Femur (tissue), 1 donor: Measurements from ENCODE around the gene CYP3A5.
"Not testable (repeated sequence)": the region's sequence is repeated elsewhere in the genome, so short reads cannot be mapped to it uniquely, and the experiment has no call there.

ENCODE experiments used
- DNase-seq: peaks from one replicate; pipeline ENCODE4 v3.0.0-alpha.2; 2017

The CYP3A5 gene

DNA sequence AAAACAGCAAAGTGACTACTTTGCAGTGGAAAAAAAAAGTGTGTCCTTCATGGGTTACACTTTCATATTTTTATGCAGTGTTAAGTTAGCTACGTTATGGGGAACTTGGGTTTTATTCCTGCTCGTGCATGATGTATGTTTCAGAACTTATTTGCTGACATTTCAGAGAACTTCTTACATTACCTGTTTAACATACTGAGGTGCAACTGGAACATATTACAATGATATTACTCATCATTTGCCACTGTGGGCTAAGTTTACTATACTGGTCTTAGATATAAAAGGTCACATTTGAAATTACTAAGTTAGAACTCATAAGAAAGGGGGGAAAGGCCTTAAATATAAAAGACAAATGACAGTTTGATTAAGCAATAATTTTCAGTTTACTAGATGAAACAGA is 42.4 kb downstream of the CYP3A5 start:
- DNase-seq = not testable (repeated sequence)

DNA sequence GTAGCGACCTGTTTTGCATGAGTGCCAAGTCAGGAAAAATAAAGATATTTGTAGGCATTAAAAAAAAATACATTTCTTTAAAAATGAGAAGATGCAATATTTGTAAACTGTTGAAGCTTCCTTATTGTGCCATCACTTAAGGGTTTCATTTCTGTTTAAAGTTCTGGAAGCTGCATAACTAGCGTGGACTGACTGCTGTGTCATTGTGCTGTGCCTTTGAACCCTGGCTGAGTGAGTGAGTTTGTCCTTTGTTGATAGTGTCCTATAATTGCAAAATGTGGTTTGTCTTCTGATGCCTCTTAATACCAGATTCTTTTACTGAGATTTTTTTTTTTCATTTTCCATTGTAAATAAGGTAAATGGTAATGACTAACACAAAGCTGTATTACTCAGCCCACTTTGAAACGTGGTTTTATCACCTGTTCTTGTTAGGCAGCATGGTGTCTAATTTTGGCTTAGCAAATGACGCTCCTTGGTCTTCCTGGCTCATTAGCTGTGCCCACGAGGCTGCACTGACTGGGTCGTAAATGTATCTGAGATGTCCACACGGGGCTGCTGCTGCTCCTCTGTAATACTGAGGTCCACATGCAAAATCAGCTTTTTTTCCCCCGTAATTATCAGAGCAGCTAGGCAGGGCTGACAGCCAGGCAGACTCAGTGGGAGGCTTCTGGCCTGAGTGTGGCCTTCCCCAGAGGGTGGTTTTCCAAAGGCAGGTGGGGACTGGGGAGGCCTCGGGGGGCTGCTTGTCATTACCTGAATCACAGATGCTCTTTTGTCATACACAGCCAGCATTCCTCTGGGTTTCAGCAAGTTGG is 48.3 kb downstream of the CYP3A5 start:
- DNase-seq = peak; percentile 28

DNA sequence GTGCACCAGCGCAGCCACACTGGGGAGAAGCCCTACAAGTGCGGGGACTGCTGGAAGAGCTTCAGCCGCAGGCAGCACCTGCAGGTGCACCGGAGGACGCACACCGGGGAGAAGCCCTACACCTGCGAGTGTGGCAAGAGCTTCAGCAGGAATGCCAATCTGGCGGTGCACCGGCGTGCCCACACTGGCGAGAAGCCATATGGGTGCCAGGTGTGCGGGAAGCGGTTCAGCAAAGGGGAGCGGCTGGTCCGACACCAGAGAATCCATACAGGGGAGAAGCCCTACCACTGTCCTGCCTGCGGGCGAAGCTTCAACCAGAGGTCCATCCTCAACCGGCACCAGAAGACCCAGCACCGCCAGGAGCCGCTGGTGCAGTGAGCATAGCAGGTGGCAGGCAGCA is 50.2 kb downstream of the CYP3A5 start:
- no peak for DNase-seq

DNA sequence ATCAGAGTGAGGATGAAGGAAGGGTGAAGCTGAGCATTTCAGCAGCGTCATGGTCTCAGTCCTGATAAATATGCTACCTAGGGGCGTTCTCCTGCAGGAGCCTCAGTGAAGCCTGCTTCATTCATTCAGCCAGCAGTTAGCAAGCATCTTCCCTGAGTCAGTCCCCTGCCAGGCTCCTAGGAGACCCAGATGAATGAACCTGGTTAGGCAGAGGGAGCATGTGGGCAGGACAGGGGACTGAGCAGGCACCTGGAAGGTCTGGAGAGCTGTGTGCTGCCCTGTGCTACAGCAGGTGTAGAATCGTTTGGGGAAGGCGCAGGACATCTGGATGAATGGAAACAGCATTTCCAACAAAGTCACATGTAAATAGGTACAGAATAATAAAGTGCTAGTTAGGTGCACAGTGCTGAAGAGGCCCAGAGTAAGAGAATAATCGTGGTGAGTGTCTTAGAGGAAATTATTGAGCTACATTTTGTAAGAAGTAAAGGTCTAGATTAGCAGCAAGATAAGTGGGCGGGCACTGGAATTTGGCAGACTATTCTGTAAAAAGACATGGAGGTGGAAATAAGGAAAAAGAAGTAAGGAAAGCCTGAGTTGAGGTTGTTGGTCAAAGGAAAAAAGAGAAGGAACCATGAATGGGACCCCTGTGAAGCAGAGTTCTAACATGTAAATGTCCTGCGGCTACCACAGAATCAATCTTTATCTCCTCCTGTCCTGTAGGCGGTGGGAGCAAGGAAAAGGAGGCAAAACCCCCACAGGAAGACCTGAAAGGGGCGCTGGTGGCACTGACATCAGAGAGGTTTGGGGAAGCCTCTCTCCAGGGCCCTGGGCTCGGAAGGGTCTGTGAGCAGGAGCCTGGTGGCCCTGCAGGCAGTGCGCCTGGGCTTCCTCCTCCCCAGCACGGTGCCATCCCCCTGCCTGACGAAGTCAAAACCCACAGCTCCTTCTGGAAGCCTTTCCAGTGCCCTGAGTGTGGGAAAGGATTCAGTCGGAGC is 51.0 kb downstream of the CYP3A5 start:
- DNase-seq = no peak

DNA sequence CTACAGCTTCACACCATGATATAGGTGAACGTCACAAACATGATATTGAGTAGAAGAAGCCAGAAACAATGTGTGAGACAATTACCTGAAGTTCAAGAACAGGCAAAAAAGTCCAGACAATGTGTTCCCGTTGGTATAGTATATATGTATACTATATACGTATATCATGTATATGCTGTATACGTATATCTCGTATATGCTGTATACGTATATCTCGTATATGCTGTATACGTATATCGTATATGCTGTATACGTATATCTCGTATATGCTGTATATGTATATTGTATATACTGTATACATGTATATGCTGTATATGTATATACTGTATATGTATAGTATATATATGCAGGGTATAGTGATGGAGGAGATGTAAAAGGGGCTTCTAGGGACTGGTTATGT is 52.3 kb downstream of the CYP3A5 start:
- DNase-seq = no peak

DNA sequence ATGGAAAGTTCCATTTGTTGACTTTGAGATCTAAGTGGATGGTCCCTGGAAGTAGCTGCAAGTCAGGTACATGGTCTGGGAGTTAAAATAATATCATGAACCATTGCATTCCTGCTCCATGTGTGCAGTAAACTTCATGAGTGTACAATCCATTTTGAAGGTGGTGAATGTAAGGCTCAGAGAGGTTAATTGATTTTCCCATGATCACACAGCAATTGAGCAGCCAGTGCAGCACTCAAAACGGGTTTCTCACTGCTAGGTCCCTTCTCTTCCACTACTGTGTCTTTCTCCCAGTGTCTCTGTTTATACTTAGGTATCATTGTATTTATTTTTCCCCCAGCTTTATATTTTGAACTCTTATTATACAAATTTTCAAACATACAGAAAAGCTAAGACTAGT is 53.1 kb downstream of the CYP3A5 start:
- no peak for DNase-seq

DNA sequence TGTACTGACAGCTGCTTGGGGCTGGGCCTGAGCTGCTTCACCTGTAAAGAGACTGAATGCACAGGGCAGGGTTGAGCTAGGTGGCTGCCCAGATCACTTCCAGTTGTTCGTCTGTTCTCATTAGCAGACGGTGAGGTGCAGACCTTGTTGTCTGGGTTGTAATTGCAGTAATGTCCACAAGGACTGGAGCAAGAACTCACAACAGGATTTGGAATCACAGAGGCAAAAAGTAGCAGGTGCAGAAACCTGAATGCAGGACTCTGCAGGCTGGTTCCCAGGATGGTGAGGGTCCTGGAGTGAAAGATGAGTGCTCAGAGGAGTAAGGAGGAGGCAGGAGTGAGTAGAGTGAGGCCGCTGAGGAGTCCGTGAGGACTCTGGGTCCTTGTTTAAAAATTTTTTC is 53.8 kb downstream of the CYP3A5 start:
- no peak for DNase-seq

DNA sequence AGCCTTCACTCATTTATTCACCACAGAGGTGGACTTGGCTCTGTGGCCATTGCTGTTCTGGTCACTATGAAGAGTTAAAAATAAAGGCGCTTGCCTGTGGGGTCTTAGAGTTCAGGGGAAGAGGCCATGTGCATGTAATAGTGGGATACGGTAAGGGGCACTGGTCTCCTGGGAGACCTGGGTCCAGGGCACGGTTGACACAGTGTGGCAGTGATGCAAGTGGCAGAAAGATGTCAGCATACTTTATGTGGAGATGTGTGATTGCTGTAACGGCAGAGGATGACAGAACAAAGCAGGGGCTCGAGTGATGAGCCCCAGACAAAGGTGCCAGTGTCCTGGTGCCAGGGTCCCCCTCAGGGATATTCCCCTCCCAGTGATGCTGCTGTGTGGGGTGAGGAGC is 54.5 kb downstream of the CYP3A5 start:
- DNase-seq = no peak

DNA sequence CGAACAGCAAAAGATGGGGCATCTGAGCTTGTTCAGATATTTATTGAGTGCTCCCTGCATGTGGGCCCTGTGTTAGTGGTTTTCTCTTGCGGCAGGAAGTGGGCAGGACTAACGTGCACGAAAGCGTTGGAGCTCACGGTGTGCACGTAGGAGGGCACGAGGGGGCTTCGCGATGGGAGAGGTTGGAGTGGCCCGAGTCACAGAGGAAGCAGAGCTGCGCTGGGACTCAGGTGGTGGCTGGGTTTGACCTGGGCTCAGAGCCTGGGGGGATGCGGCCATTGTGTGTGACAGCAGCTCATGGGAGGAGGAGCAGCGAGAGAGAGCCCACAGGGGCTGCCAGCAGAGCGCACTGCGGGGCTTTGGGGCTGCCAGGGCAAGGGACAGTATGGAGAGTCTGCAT is 55.3 kb downstream of the CYP3A5 start:
- no peak for DNase-seq

DNA sequence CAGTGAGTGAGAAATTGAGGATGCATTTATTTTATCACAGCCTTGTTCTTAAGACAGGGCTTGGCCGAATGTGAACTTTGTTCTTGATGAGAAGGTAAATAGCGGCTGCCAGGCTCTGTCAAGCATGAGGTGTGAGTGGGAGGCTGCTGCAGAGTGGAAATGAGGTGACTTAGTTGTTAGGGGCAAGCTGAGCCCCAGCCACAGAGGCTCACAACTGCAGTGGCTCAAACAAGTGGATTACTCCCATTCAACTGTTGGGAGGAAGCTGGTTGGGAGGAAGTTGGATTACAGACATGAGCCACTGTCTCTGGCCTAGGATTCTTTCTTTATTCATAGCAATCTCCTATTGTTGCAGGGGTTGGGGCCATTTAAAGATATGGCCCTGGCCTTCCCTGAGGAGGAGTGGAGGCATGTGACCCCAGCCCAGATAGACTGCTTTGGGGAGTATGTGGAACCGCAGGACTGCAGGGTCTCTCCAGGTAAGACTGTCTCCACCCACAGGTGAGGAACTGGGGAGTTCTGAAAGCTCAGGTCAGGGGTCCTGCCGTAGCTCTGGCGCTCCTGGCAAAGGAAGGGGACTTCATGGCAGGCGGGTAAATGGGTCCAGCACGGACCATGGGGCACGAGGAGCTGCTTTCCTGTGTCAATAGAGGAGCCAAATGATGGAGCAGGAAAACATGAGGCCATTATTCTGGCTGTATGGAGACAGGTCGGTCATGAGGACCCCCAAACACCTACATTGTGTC is 55.9 kb downstream of the CYP3A5 start:
- no peak for DNase-seq

DNA sequence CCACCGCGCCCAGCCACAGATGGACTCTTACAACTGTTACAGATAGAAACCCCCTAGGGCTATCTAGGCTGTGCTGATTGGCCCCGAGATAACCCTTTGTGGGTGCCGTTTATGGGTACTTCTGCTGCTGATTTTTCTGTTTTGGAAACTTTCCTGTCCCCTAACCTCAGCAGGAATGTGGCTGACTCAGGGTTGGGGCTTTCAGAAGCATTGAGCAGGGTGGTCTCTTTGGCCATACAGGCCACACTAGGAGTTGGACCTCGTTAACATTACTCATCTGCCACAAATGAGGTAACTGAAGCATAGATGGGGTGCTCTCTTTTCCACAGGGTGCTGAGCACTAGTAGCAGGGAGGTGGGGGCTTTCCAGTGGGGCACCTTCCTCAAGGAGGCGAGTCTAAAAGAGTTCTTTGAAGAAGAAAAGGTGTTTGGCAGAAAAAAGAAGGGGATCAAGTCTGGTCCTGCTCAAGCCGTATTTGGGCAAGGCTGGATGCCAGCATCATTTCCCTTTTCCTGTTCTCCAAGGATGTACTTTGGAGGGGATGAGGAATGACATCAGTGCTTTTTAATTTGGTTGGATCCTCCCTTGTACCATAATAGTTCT is 56.6 kb downstream of the CYP3A5 start:
- no peak for DNase-seq

DNA sequence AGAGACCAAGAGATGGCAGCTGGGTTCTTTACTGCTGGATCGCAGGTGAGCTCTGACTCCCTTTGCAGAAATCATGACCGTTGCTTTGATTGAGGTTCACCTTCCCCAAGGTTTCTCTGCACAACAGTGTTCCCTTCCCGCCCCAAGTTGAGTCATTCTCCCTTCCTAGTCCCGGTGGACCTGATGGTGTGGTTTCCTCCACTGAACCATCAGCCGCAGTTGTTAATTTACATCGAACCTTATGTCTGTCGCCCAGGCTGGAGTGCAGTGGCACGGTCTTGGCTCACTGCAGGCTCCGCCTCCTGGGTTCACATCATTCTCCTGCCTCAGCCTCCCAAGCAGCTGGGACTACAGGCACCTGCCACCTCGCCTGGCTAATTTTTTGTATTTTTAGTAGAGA is 57.2 kb downstream of the CYP3A5 start:
- no peak for DNase-seq

DNA sequence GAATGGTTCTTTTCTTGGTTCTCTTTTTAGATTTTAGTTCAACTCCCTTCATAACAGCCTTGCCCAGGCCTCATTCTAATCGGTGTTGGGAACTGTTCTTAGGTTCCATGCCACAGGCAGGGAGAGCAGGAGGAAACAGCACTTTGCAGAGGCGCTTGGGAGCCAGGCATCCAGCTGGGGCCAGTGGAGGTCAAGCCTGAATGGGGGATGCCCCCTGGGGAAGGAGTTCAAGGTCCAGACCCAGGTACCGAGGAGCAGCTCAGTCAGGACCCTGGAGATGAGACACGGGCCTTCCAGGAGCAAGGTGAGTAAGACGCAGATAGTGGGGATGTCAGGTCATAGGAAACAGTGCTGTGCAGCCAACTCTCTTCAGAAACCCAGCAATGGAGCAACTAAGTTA is 58.5 kb downstream of the CYP3A5 start:
- DNase-seq = no peak

DNA sequence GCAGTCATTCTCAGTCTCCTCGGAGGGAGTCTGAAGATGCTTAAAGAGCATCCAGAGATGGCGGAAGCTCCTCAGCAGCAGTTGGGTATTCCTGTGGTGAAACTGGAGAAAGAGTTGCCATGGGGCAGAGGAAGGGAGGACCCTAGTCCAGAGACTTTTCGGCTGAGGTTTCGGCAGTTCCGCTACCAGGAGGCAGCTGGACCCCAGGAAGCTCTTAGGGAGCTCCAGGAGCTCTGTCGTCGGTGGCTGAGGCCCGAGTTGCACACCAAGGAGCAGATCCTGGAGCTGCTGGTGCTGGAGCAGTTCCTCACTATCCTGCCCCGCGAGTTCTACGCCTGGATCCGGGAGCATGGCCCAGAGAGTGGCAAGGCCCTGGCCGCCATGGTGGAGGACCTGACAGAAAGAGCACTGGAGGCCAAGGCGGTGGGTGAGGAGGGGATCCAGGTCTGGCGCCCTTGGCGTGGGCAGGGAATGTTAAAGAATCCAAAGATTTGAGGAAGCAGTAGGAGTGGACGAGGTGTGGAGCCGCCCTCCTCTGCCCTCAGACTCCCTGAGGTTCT is 60.1 kb downstream of the CYP3A5 start:
- DNase-seq = no peak

DNA sequence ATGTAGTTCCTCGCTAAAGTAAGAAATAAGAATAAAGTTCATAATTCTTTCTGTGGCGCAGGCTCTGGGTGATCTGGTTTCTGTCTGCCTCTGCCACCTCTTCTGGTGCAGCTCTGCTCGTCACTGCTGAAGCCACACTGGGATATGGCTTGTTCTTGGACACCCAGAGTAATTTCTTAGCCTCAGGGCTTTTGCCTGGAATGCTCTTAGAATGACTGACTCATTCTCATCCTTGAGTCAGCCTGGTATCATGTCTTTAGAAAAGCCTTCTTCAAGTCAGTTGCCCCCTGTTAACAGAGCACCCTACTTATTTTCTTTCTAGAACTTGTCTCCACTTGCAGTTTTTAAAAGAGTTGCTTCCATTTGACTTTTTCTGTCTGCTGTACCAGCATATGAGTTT is 61.1 kb downstream of the CYP3A5 start:
- DNase-seq = no peak

DNA sequence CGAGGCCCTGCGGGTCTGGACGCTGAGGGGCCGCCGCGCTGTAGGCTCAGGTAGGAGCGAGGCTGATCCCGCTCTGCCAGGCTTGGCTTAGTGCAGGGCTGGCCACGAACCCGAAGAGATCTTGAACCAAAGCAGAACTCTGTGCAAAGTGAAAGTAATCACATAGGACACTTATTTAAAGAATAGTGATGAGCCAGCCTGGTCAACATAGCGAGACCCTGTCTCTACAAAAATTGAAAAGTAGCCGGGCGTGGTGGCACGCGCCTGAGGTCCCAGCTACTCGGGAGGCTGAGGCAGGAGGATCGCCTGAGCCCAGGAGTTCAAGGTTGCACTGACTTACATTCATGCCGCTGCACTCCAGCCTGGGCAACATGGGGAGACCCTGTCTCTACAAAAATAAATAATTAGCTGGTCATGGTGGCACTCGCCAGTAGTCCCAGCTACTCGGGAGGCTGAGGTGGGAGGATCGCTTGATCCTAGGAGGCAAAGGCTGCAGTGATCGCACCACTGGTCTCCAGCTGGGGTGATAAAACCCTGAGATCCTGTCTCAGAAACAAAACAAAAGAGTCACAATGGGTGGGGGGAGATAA is 62.5 kb downstream of the CYP3A5 start:
- DNase-seq = no peak

DNA sequence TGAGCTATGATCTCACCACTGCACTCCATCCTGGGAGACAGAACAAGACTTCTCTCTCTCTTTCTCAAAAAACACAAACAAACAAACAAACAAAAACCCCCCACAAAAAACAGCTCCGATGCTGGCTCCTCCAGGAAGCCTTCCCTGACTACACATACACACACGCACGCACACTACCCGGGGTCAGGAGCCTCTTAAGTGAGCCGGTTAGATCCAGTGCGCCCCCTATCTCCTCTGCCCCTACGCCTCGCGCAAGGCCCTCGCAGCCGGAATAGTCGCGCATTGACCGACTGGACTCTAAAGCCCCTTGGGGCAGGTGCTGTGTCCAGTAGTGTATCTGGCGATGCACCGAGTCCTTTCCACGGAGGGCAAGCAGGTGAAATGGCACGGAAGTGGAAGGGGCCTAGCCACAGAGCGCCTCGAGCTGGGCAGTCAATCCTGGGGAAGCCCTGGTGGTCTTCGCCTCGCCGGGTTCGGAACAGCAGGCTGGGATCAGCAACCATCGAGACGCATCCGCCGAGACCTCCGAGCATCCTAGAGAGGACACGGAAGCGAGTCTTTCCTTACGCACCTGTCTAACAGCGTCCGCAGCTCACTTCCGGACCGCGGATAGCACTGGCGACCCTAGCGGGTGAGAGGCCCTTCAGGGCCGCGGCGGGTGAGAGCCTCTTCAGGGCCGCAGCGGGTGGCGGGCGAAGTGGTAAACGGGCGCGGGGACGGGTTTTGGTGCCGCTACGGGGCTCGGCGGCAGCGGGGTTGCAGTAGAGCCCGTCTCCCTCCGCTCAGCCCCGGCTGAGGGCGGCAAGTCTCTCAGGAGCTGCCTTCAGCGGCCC is 63.2 kb downstream of the CYP3A5 start, which contains the start of gene ZSCAN25:
ZSCAN25 (plus strand) TSS at position 588 of the 833 bp plus-strand sequence. CDS start 2,661 bp downstream, outside the sequence.
- peak; percentile 93 for DNase-seq

DNA sequence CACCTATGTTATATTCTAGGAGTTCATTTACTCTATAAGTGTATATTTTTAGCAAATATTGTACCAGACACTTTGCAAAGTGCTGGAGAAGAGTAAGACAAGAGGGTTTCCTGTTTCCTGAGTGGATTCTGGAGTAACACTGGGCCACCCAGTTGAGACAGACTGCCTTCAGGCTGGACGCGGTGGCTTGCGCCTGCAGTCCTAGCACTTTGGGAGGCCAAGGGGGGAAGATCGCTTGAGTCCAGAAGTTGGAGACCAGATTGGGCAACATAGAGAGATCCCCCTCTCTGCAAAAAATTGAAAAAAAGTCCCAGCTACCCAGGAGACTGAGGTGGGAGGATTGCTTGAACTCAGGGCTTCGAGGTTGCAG is 63.8 kb downstream of the CYP3A5 start:
- no peak for DNase-seq

DNA sequence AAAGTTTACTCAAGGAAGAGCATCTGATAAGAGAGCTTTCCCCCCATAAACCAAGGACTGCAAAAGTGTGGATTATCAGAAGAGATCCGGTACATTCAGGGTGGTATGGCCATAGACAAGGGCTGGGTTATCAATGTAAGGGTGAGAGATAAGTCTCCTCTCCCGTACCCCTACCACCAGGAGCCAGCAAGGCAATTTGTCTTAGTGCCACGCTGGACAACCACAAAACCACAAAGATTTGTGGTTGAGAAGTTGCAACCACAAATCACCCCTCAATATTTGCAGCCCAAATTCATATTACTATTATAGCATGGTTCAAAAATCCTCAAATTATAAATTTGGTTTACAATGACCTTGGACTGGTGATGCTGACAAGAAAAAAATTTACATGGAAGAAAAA is 65.3 kb downstream of the CYP3A5 start:
- DNase-seq = no peak

DNA sequence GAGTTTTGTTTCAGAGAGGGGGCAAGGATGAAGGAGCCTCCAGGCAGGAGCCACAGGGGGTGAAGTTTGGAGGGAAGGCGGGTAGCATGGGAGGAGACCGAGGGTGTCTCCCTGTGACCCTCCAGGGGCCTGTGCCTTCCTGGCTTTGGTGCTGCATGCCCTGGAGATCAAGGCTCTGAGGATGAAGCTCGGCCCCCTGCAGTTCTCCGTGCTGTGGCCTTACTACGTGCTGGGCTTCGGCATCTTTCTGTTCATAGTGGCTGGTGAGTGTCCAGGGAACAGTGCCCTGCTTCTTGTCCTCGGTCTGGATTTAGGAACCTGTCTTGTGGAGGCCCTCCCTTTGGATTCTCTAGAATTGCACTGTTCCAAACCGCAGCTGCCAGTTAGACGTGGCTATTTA is 72.2 kb downstream of the CYP3A5 start:
- no peak for DNase-seq

DNA sequence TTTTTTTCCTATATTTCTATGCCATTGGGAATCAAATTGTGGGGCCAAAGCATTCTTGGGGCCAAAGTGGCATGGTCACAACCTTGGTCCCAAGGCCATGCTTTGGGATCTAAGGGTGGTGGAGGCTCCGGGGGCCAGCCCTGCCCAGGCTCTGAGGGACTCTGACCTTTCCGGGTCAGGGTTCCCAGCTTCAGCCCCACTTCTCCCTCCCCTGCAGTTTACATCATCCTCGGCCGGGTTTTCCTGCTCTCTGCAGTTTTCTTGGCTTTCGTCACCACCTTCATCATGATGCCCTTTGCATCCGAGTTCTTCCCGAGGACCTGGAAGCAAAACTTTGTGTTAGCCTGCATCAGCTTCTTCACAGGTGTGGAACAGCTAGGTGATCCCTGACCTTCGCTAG is 73.3 kb downstream of the CYP3A5 start:
- DNase-seq = no peak
